GM21360 (cell line): ENCODE data around the gene HOXB2.

Experiments used
- ATAC-seq: cut with Tn5 transposase; IDR thresholded peaks from one replicate; pipeline ENCODE4 v1.9.1; 2021; ENCODE audit warnings: mild to moderate bottlenecking, moderate library complexity; ENCODE audit not compliant: unreplicated experiment

Gene HOXB2

GRCh38 chr17:48579471-48579759, 34.5 kb upstream of the HOXB2 start:
- no peak for ATAC-seq

GRCh38 chr17:48578616-48579470, 33.9 kb upstream of the HOXB2 start:
- ATAC-seq = no peak

GRCh38 chr17:48577946-48578615, 33.2 kb upstream of the HOXB2 start, which contains the start of gene HOXB4:
HOXB4 (minus strand) TSS chr17:48578350; CDS start chr17:48578319, 31 bp downstream.
- no peak for ATAC-seq

GRCh38 chr17:48577330-48577945, 32.5 kb upstream of the HOXB2 start:
- no peak for ATAC-seq

- ATAC-seq = no peak
Measured at GRCh38 chr17:48576479-48577309, 31.8 kb upstream of the HOXB2 start.

- ATAC-seq = no peak
Measured at GRCh38 chr17:48575673-48576478, 31.0 kb upstream of the HOXB2 start.

GRCh38 chr17:48575066-48575582, 30.2 kb upstream of the HOXB2 start:
- no peak for ATAC-seq

GRCh38 chr17:48574505-48575065, 29.7 kb upstream of the HOXB2 start:
- ATAC-seq = no peak

GRCh38 chr17:48571826-48572417, 27.0 kb upstream of the HOXB2 start:
- ATAC-seq = no peak

GRCh38 chr17:48571024-48571818, 26.3 kb upstream of the HOXB2 start:
- ATAC-seq = no peak

GRCh38 chr17:48570325-48571023, 25.6 kb upstream of the HOXB2 start:
- ATAC-seq = no peak

GRCh38 chr17:48569674-48570324, 24.9 kb upstream of the HOXB2 start:
- ATAC-seq = no peak

GRCh38 chr17:48569240-48569582, 24.3 kb upstream of the HOXB2 start:
- ATAC-seq = no peak

GRCh38 chr17:48568499-48569239, 23.8 kb upstream of the HOXB2 start:
- ATAC-seq = no peak

- no peak for ATAC-seq
Measured at GRCh38 chr17:48567646-48568354, 22.9 kb upstream of the HOXB2 start.

GRCh38 chr17:48567209-48567608, 22.3 kb upstream of the HOXB2 start:
- no peak for ATAC-seq
